GM12801 (cell line): ENCODE measurements around the gene EGFR.

Experiments
- CTCF ChIP-seq: IDR thresholded peaks from one replicate; pipeline ENCODE4 v1.5.1; 2011; ENCODE audit warnings: control low read depth; ENCODE audit not compliant: insufficient read length; ENCODE audit errors: extremely low read depth

The EGFR gene

GRCh38 chr7:54985426-54986330, 33.1 kb upstream of the EGFR start:
- TF ChIP-seq CTCF: no peak

- TF ChIP-seq CTCF: no peak
Measured at GRCh38 chr7:54986716-54987115, 32.1 kb upstream of the EGFR start.

- TF ChIP-seq CTCF: no peak
Measured at GRCh38 chr7:54987772-54988171, 31.0 kb upstream of the EGFR start.

GRCh38 chr7:54988516-54988915, 30.3 kb upstream of the EGFR start:
- no peak for TF ChIP-seq CTCF

- no peak for TF ChIP-seq CTCF
Measured at GRCh38 chr7:54989453-54990225, 29.2 kb upstream of the EGFR start.

GRCh38 chr7:54991341-54991740, 27.5 kb upstream of the EGFR start:
- TF ChIP-seq CTCF: no peak

- TF ChIP-seq CTCF: no peak
Measured at GRCh38 chr7:54992871-54993475, 25.8 kb upstream of the EGFR start.
